NK-92 (cell line): Measurements from ENCODE around the gene HES4.

Source experiments
- DNase-seq: peaks from one replicate; lab custom pipeline; 2025; ENCODE audit not compliant: unreplicated experiment; lab: John Stamatoyannopoulos, UW

Gene HES4

DNA sequence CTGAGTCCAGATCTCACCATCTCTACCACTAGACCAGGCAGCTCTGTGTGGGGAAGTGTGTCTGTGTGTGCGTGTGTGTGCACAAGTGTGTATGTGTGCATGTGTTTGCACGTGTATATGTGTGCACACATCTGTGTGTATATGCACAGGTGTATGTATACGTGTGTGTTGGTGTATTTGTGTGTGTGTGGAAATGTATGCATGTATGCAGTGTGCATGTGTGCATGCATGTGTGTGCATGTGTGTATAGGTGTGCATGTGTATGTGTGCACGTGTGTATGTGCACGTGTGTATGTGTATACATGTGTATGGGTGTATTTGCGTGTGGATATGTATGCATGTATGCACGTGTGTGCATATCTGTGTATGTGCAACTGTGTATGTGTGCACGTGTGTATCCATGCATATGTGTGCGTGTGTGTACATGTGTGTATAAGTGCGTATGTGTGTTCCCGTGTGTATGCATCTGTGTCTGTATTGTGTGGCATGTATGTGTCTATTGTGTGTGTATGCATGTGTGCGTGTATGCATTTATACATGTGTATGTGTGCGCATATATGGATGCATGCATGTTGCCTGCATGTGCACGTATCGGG, 30.5 kb downstream of the HES4 start:
- DNase-seq: no peak

DNA sequence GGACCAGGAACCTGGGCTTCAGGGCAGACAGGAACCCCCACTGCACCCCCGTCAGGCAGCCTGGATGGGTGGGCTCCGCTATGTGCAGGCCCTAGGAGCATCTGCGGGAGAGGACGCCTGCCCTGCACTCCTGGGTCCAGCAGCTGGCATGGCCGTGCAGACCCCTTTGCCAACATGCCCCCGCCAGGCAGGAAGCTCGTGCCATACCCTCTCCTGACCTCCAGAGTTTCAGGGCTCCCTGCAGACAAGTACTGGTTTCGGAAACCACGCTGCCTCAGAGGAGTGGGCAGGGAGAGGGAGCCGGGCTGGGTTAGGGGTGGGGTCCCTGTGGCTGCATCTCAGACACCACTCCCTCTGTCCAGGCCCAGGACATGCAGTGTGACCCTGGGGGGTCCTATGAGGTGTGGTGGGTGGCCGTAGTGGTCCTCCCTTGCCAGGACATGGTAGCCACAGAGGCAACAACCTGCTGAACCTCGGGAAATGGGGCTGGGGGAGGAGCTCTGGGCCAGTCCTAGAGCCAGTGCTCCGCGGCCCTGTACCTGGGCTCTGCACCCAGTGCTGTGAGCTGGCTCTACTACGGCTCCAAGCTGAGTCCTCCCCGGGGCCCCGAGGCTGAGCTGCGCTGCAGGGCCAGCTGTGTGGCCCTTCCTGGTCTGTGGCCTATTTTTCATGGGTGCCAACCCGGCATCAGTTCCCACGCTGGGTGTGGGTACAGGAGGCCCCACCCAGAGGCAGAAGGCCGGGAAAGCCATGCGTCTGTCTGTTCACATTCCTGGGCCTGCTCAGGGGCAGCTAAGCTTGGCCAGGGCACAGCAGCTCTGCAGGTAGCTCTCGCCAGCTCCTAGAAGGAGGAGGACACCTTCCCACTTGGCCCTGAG, 32.2 kb downstream of the HES4 start:
- no peak for DNase-seq

DNA sequence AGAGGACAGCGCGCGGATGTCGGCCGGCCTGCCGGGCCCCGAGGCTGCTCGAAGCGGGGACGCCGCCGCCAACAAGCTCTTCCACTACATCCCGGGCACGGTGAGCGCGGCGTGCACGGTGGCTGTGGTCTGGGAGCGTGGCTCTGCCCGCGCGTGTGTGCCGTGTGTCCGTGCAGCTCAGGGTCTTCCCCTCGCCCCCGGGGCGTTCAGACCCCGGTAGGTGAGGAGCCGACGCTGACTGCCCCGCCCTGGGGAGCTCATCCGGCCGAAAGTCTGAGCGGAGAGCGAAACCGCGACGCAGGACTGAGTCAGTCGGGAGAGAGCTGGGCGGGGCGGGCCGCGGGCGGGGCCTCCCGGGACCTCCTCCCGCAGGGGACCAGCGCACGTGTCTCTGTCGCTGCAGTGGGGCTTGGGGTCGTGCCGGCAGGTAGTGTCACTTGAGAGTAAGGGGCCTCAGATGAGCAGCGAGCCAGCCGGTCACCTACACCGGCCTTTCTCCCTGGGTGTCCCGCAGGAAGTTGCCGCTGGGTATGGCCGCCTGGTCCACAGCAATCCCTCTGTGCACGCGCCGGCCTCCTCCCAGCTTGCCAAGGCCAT, 33.1 kb downstream of the HES4 start:
- no peak for DNase-seq

DNA sequence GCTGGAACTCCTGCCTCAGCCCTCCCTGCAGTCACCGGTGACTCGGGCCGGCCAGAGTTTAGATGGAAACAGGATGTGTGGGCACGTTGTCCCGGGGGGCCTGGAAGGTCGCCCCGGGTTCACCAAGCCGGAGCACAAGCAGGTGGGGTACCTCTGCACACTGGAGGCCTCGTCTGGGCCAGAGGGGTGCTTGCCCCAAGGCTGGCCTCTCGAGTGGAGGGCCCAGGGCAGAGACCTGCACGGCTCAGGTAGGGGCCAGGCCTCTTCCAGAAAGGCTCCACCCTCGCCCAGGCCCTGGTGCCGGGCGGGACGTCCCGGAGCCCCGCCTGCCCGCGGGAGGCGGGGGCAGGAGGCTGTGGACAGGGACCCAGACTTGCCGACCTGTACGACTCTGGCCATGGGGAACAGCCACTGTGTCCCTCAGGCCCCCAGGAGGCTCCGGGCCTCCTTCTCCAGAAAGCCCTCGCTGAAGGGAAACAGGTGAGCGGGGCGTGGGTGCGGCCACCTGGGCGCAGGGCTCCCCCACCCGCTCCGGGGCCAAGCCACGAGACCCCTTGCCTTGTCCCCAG, 33.7 kb downstream of the HES4 start, which contains the start of gene PLEKHN1:
Gene PLEKHN1, plus strand, starts transcription at position 348 of the 569 bp plus-strand sequence. Its CDS starts 50 bp downstream, at position 398.
- DNase-seq: no peak

DNA sequence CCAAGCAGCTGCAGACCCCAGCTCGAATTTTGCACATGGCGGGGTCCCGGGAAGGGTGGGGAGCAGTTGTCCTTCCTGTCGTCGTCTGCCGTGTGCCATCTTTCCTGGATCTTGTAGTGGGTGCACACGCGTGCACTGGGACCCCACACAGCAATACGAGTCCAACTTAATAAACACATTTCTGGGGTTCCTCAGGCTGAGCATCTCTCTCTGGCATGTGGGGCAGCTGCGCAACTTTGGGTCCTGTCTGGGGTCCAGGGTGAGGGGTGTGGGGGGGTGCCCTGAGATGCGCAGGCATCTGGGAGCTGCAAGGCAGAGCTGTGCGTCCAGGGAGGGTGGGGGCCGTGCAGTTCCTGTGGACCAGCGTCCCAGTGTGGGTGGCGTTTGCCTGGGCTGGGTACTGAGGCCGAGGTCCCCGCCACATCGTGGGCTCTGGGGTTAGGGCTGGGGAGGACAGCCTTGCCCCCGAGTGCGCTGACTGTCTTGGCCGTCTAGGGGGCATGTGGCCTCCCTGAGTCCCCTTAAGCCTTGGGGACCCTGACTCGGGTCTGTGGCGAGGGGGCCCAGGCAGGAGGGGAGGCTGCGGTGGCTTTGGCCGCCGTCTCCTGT, 34.3 kb downstream of the HES4 start:
- no peak for DNase-seq

DNA sequence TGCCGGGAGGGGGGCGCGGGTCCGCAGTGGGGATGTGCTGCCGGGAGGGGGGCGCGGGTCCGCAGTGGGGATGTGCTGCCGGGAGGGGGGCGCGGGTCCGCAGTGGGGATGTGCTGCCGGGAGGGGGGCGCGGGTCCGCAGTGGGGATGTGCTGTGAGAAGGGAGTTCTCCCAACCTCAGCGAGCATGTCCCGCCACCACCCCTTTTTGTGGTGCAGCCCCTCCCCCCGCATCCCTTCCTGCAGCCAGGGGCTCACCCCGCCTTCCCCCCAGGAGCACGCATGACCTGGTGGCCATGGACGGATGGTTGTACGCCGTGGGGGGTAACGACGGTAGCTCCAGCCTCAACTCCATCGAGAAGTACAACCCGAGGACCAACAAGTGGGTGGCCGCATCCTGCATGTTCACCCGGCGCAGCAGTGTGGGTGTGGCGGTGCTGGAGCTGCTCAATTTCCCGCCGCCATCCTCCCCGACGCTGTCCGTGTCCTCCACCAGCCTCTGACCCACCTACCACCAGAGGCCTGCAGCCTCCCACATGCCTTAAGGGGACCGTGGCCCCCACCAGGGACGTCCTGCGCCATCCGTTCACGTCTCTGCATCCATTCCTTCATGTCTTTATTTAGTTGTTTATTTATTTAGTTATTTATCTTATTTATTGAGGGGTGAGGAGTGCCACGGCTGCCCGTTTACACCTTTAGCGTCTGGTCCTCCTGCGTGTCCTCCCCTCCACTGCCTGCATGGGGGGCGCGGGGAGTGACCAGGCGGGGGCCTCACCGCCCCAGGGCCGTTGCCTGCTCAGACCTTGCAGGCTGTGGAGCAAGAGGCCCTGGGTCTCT, 35.0 kb downstream of the HES4 start:
- no peak for DNase-seq

DNA sequence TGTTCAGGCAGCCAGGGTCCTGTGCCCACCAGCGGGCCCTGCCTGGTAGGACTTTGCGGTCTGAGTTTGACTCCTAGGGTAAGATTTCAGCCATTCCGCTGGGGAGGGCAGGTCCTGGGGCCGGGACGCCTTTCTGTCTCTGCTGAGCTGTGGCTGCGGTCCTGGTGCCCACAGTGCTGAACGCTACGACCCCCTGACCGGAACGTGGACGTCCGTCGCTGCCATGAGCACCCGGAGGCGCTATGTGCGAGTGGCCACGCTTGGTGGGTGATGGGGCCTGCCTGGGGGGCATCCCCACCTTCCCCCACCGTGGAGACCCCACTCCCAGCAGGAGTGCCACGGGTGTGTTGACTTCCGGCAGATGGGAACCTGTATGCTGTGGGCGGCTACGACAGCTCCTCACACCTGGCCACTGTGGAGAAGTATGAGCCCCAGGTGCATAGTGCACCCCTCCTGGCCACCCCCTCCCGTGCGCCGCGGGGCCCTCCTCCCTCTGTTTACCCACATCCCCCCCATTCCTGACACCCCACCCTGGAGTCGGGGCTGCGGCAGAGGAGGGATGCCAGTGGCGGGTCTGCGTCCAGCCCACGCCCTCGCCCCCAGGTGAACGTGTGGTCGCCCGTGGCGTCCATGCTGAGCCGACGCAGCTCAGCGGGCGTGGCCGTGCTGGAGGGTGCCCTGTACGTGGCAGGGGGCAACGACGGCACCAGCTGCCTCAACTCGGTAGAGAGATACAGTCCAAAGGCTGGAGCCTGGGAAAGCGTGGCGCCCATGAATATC, 36.0 kb downstream of the HES4 start:
- no peak for DNase-seq

DNA sequence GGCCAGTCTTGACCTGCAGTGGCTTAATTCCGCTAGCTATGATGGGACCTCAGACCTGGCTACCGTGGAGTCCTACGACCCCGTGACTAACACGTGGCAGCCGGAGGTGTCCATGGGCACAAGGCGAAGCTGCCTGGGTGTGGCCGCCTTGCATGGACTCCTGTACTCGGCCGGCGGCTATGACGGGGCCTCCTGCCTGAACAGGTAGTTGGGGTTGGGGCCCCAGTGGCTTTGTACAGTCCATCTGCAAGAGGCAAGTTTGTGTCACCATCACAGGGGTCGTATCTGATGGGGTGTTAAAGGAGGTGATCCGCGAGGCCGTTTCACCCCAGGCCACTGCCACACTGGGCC, 36.6 kb downstream of the HES4 start:
- DNase-seq: no peak

DNA sequence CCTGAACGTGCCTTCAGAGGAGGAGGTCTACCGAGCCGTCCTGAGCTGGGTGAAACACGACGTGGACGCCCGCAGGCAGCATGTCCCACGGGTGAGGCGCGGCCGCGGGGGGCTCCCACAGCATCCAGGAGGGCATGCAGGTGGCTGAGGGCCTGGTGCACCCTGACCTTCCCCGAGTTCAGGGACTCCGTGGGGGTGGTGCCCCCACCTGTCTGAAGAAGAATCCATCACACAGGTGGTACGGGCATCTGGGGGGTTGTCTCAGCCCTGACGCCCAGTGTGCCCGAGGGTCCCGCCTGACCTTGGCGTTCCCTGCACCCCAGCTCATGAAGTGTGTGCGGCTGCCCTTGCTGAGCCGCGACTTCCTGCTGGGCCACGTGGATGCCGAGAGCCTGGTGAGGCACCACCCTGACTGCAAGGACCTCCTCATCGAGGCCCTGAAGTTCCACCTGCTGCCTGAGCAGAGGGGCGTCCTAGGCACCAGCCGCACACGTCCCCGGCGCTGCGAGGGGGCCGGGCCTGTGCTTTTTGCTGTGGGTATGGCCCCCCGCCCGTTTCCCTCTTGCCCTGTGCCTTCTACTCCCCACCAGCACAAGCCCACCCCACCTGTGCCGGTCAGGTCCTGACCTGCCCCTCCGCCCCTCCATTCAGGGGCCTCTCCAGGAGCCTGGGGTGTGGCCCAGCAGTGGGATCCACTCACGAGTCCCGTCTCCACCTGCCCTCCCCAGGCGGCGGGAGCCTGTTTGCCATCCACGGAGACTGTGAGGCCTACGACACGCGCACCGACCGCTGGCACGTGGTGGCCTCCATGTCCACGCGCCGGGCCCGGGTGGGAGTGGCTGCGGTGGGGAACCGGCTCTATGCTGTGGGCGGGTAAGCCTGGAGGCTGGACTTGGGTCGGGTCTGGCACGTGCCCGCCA, 37.3 kb downstream of the HES4 start:
- DNase-seq: no peak

DNA sequence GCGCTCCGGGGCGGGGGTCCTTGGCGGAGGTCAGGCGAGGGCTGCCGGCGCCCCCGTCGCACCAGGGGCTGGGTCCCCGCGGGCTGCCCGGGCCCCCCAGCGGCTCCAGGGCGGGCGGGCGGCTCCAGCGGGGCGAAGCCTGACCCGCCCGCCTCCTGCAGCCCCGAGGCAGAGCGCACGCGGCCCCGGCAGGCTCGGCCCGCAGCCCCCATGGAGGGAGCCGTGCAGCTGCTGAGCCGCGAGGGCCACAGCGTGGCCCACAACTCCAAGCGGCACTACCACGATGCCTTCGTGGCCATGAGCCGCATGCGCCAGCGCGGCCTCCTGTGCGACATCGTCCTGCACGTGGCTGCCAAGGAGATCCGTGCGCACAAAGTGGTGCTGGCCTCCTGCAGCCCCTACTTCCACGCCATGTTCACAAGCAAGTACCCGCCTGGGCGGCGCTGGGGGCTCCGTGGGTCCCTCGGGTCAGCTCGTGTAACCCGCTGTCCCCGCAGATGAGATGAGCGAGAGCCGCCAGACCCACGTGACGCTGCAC, 38.7 kb downstream of the HES4 start:
- DNase-seq: no peak

DNA sequence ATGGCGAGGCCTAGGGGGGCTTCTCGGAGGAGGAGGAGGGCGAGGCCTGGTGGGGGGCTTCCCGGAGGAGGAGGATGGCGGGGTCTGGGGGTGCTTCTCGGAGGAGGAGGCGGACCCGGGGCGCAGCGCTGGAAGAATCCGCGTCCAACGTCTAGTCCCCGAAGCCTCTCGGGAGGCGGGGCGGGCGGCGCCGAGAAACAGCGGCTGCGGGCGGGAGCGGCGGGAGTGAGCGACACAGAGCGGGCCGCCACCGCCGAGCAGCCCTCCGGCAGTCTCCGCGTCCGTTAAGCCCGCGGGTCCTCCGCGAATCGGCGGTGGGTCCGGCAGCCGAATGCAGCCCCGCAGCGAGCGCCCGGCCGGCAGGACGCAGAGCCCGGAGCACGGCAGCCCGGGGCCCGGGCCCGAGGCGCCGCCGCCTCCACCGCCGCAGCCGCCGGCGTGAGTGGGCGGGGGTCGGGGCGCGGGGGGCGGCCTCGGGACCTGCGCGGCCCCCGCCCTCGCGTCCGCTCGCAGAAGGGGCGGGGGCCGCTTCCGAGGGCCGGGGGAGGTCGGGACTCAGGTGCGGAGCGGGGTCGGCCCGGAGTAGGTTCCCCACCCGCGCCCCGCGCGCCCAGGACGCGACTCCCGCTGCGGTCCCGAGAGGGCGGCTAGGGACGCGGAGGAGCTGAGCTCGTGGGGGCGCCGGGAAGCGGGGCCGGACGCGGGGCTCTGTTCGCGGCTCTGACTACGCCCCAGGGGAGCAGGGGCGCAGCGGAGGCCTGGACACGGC, 39.4 kb downstream of the HES4 start, which contains the start of gene KLHL17:
Gene KLHL17, plus strand, starts transcription at position 222 of the 769 bp plus-strand sequence. Its CDS starts 110 bp downstream, at position 332.
- DNase-seq: no peak

DNA sequence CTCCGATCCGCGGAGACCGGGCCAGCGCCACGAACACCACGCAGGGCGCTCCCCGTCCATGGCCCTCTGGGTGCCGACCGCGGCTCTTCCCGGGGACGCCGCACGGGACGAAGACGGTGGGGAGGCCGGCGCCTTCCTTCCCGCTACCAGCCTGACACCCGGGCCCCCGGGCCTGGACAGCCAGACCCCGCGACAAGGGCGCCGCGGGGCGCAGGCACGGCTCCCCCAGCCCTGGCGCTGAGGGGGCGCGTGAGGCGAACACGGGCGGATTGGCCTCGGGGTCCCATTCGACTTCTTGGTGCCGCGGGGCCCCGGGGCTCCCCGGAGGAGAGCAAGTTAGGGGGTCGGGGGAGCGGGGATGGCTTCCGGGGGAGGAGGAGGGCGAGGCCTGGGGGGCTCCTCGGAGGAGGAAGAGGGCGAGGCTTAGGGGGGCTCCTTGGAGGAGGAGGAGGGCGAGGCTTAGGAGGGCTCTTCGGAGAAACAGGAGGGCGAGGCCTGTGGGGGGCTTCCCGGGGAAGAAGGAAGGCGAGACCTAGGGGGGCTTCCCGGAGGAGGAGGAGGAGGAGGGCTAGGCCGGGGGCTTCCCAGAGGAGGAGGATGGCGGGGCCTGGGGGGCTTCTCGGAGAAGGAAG, 40.0 kb downstream of the HES4 start:
- DNase-seq: no peak

DNA sequence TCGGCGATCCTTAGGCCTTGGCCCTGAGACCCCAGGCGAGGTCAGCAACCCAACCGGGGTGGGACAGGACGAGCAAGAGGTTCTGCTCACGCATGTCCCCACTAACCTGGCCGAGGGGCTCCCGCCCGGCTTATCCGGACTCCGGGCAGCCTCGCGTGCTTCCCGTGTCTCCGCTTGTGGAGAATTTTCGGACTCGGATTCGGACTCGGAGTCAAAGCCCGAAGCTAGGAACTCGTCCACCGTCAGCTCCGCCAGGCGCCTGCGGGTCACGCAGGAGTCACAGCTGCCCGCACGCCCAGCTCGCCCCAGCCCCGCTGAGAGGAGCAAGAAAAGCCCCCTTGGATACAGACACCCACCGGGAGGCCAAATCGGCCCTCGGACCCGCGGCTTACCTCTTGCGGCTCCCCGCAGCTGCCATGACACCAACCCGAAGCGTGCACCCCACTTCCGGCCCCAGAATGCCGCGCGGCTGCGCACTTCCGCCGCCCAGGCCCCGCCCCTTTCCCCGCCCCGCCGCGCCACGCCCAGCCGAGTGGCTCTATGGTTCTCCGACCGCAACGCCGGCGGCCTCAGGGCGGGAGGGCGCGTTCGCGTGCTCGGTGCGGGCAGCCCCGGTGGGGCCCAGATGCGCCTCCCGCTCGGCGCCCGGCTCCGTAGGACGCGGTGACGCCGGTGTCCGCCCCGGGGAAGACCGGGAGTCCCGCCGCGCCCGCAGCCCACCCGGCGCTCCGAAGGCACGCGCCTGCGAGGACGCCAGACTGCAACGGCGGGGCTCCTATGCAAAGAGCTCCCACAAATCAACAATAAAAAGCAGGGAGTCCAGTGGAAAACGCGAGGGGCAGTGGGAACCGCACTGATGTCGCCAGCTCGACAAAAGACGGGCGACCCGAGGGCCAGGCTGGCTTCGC, 40.8 kb downstream of the HES4 start, which contains the start of gene NOC2L:
Gene NOC2L, minus strand, starts transcription at position 434 of the 908 bp plus-strand sequence. Its CDS starts 16 bp downstream, at position 418.
- peak; percentile 31 for DNase-seq

DNA sequence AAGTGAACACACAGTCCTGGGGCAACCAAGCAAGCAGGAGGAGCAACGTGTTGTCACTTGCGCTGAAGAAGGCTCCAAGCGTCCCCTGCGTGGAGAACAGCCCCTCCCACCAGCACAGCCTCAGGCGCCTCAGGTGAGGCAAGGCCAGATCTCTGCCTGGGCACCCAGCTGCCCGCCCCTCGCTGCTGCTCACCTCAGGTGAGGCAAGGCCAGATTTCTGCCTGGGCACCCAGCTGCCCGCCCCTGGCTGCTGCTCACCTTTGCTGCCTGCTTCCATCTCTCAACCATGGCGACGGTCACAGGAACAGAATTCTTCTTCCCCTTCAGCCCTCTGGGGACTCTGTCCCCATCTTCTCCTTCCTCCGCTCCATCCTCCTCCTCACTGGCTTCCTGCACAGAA, 43.3 kb downstream of the HES4 start:
- DNase-seq: no peak

DNA sequence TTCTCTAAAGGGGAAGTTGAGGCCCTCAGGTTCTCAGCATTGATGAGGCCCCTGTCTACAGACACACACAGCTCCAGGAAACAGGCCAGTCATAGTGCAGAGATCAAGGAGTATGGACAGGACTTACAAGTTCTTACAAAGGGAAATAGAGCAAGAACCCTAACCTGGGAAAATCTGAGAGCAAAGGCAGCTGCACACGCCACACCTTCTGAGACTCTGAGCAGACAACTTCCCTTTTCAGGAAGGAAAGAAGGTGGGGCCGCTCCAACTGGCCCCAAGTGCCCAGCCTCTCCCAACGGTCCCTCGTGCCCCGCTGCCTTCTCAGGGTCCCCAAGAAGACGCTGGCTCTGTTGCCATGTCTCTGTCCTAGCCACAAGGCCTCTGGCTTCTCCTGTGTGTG, 44.4 kb downstream of the HES4 start:
- no peak for DNase-seq

DNA sequence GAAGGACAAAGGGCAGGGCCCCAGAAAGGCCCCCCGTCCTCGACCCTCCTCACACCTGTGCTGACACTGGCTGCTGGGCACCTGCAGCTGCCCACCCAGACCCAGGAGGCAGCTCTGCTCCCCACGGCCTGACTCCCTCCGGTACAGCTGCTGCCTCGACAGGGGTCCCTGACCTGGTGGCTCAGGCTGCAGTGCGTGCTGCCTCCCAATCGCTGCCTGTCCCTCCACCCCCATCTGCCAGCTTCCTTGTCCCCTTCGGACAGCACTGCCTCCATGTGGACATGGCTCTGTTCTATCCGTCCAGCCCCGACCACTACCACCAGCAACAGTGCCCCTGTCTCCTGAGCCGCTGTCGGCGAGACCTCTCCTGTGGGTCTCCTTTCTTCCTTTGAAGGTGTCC, 45.0 kb downstream of the HES4 start:
- no peak for DNase-seq
